Activated CD8-positive, alpha-beta T cell treated with anti-CD3 and anti-CD28 coated beads for 36 hours (primary cell): ENCODE results near the gene CCDC192. TPM values are rescaled to one million over a fixed set of nuclear protein-coding genes. Genes with fewer than 3 reads are reported as not detected.

ENCODE experiments used
- ATAC-seq: fragments of 200-7000 bp; cut with Tn5 transposase; one replicate; pipeline ENCODE4 v1.10.0; 2021; ENCODE audit warnings: mild to moderate bottlenecking, moderate library complexity
- CTCF ChIA-PET: fragments of 350-600 bp; sonication (Branson Sonifier 250); formaldehyde crosslinking; loops from one replicate; lab custom pipeline; 2021; ENCODE audit warnings: antibody characterized with exemption; lab: Charles Lee
- POLR2A ChIA-PET: fragments of 350-600 bp; sonication (Branson Sonifier 250); formaldehyde crosslinking; loops from one replicate; lab custom pipeline; 2021; ENCODE audit warnings: antibody characterized with exemption; lab: Charles Lee
- DNase-seq: peaks from one replicate; pipeline ENCODE4 v3.0.0-alpha.2; 2020
- H3K27ac Mint-ChIP-seq: one replicate; pipeline ENCODE4 v1.8.0; 2021; ENCODE audit warnings: mild to moderate bottlenecking, mixed read lengths
- H3K27me3 Mint-ChIP-seq: one replicate; pipeline ENCODE4 v1.8.0; 2021; ENCODE audit warnings: mixed read lengths
- H3K36me3 Mint-ChIP-seq: one replicate; pipeline ENCODE4 v1.8.0; 2021; ENCODE audit warnings: low read depth, mixed read lengths
- H3K4me1 Mint-ChIP-seq: one replicate; pipeline ENCODE4 v1.8.0; 2021; ENCODE audit warnings: low read depth, mixed read lengths
- H3K4me3 Mint-ChIP-seq: one replicate; pipeline ENCODE4 v1.8.0; 2021; ENCODE audit warnings: mild to moderate bottlenecking, moderate library complexity, mixed read lengths
- H3K9me3 Mint-ChIP-seq: one replicate; pipeline ENCODE4 v1.8.0; 2021; ENCODE audit warnings: mixed read lengths
- intact Hi-C: fragments of 100-400 bp; cut with micrococcal nuclease; formaldehyde crosslinking; loops from one replicate; pipeline ENCODE4 v1.10.0; 2022
- total RNA-seq, 2 experiments: library from RNA; stranded (reverse); gene quantifications; one replicate each; pipeline ENCODE4 v1.2.3, GENCODE V29; 2021
- TF ChIP-seq, protein P1 (sequence below): fragments of 200-600 bp; IDR thresholded peaks from one replicate; pipeline ENCODE4 v1.8.0; 2022; ENCODE audit warnings: antibody characterized with exemption, mild to moderate bottlenecking

CCDC192 gene
- total RNA-seq, 2 experiments from 2014 or later, result not detected

GRCh38 chr5:127754259-127754658, 51.1 kb downstream of the CCDC192 start:
- Mint-ChIP-seq H3K36me3 (no peaks in the 10 kb centered on the region), H3K9me3 (no peaks in the 10 kb centered on the region), H3K4me3 (no peak overlapping the region), H3K27me3 (no peaks in the 10 kb centered on the region), H3K4me1 (no peaks in the 10 kb centered on the region), H3K27ac (no peak overlapping the region)
- ATAC-seq, result no peak
- TF ChIP-seq, protein P1, sequence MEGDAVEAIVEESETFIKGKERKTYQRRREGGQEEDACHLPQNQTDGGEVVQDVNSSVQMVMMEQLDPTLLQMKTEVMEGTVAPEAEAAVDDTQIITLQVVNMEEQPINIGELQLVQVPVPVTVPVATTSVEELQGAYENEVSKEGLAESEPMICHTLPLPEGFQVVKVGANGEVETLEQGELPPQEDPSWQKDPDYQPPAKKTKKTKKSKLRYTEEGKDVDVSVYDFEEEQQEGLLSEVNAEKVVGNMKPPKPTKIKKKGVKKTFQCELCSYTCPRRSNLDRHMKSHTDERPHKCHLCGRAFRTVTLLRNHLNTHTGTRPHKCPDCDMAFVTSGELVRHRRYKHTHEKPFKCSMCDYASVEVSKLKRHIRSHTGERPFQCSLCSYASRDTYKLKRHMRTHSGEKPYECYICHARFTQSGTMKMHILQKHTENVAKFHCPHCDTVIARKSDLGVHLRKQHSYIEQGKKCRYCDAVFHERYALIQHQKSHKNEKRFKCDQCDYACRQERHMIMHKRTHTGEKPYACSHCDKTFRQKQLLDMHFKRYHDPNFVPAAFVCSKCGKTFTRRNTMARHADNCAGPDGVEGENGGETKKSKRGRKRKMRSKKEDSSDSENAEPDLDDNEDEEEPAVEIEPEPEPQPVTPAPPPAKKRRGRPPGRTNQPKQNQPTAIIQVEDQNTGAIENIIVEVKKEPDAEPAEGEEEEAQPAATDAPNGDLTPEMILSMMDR, result no peak
- ChIA-PET POLR2A (no interaction called here), CTCF (interaction anchor here (1.0 kb wide), 1 partner anchor 47 kb away, joined by 3 read pairs; no protein-coding TSS in a partner anchor)
- no peak for DNase-seq
- intact Hi-C loops, result no loop called here

DNA sequence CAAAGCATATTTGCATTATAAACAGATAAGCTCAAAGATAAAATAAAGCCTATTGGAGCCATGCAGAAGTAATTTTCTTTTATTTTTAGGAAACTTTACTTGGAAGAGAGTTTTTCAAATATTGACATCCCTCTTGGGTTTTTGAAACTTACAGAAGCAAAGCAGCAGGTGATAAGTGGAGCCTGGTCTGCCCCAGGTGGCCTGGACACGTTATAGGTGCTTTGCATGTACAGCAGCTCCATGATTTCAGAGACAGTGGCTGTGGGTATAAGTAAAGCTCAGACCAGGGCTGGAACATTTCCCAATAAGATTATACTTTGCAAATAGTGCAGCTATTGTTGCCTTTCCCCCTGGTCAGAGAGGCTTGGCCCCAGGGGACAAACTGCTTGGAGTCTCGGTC, 51.5 kb downstream of the CCDC192 start:
- no peaks in the 10 kb centered on the region for H3K4me1 Mint-ChIP-seq
- no peak overlapping the region for H3K27ac Mint-ChIP-seq
- no peaks in the 10 kb centered on the region for H3K9me3 Mint-ChIP-seq
- no peaks in the 10 kb centered on the region for H3K36me3 Mint-ChIP-seq
- CTCF ChIA-PET, result interaction anchor here (0.6 to 1.0 kb wide), 2 partner anchors 47 to 191 kb away, joined by 3 read pairs; no protein-coding TSS in a partner anchor
- H3K4me3 Mint-ChIP-seq, result no peak overlapping the region
- DNase-seq (no peak), ATAC-seq (no peak)
- TF ChIP-seq, protein P1, result no peak
- no peaks in the 10 kb centered on the region for H3K27me3 Mint-ChIP-seq
- POLR2A ChIA-PET, result no interaction called here
- intact Hi-C loops, result no loop called here

- no peaks in the 10 kb centered on the region for H3K4me1 Mint-ChIP-seq
- DNase-seq, result peak; percentile 36
- H3K27ac Mint-ChIP-seq, result no peak overlapping the region
- peak; percentile 45 for ATAC-seq
- ChIA-PET POLR2A (no interaction called here), CTCF (interaction anchor here (1.9 to 2.1 kb wide), 2 partner anchors 15 to 444 kb away, joined by 6 to 11 read pairs; no protein-coding TSS in a partner anchor)
- H3K4me3 Mint-ChIP-seq, result no peak overlapping the region
- H3K27me3 Mint-ChIP-seq, result no peaks in the 10 kb centered on the region
- TF ChIP-seq, protein P1, result peak; percentile 20
- no peaks in the 10 kb centered on the region for H3K36me3 Mint-ChIP-seq
- H3K9me3 Mint-ChIP-seq, result no peaks in the 10 kb centered on the region
- intact Hi-C loops, result no loop called here
Measured at GRCh38 chr5:127757576-127757975, 54.4 kb downstream of the CCDC192 start.

GRCh38 chr5:127758766-127759283, 55.6 kb downstream of the CCDC192 start:
- CTCF ChIA-PET, result interaction anchor here (0.9 to 1.9 kb wide), 5 partner anchors 14 to 443 kb away, joined by 3 to 6 read pairs (median 4); no protein-coding TSS in a partner anchor
- Mint-ChIP-seq H3K4me3 (no peak overlapping the region), H3K27me3 (no peaks in the 10 kb centered on the region), H3K27ac (no peak overlapping the region), H3K4me1 (no peaks in the 10 kb centered on the region), H3K36me3 (no peaks in the 10 kb centered on the region), H3K9me3 (no peaks in the 10 kb centered on the region)
- POLR2A ChIA-PET, result no interaction called here
- TF ChIP-seq, protein P1, result no peak
- intact Hi-C loops, result no loop called here
- ATAC-seq (no peak), DNase-seq (no peak)

DNA sequence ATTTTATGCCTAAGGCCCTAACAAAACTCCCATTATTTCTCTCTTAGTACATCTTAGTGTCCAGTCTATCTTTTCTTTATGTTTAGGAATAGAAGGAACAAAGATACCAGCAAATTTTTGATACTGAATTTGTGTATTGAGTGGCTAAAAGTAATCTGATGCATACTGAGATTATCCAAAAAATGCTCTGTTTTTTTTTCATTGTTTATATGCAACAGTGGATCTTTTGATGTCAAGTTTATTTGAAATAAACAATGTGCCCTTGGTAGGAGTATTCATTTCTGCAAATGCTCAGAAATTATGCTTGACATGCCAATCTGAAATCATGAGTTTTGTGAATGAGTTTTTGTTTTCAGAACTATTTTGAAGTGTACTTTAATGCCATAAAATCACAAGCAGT, 58.7 kb downstream of the CCDC192 start:
- POLR2A ChIA-PET, result no interaction called here
- CTCF ChIA-PET, result no interaction called here

More for the DNA sequence above, 58.7 kb downstream of the CCDC192 start:
- Mint-ChIP-seq H3K4me1 (no peaks in the 10 kb centered on the region), H3K36me3 (no peaks in the 10 kb centered on the region), H3K27ac (no peak overlapping the region), H3K27me3 (peaks cover 2% of the 10 kb centered on the region), H3K4me3 (no peak overlapping the region), H3K9me3 (no peaks in the 10 kb centered on the region)
- TF ChIP-seq, protein P1, result no peak
- DNase-seq (no peak), ATAC-seq (no peak)
- intact Hi-C loops, result no loop called here
